Measurements from ENCODE around the gene FBH1. TPM values are rescaled to one million over a fixed set of nuclear protein-coding genes. Genes with fewer than 3 reads are reported as not detected.

FBH1 gene
- total and polyA plus RNA-seq, 4 donors = 19.9 to 58.4 (median 48.1) TPM

GRCh38 chr10:5895804-5896203 is 5.8 kb downstream of the FBH1 start:
- Histone ChIP-seq H3K27me3 (ENCODE audit: control insufficient read depth in 4 of 4, insufficient read depth in 4 of 4, low read length in 3 of 4) (no peaks in the 10 kb centered on the region), H3K27ac (ENCODE audit: low read depth in 1 of 2, low read length in 2 of 2) (no peak overlapping the region), H3K9ac (ENCODE audit: low read depth in 1 of 2, low read length in 2 of 2) (no peak overlapping the region), H3K4me3 (ENCODE audit: low read depth in 1 of 3, low read length in 3 of 3) (no peak overlapping the region), H3K9me3 (ENCODE audit: control insufficient read depth in 4 of 4, low read length in 3 of 4) (peaks cover 0 to 4% (median 0%) of the 10 kb centered on the region in 4 donors), H3K36me3 (ENCODE audit: control insufficient read depth in 4 of 4, insufficient read depth in 3 of 4, low read depth in 1 of 4, low read length in 3 of 4) (peaks cover 5 to 26% (median 16%) of the 10 kb centered on the region in 4 donors), H3K4me1 (ENCODE audit: control insufficient read depth in 4 of 4, insufficient read depth in 4 of 4, low read length in 3 of 4) (peaks cover 3 to 14% (median 11%) of the 10 kb centered on the region in 4 donors)
- WGBS = 93% methylated on average over 9 of the region's 9 CpGs
- TF ChIP-seq TAF1 (conservative IDR thresholded peaks at IDR 0.05) = no peak
- TF ChIP-seq RAD21 (IDR thresholded peaks at IDR 0.05) = no peak
- TF ChIP-seq SP1 (IDR thresholded peaks at IDR 0.05) = no peak
- no peak for DNase-seq (ENCODE audit: low spot score)

GRCh38 chr10:5896208-5897052 is 6.4 kb downstream of the FBH1 start:
- Histone ChIP-seq H3K9ac (ENCODE audit: low read depth in 1 of 2, low read length in 2 of 2) (no peak overlapping the region), H3K4me3 (ENCODE audit: low read depth in 1 of 3, low read length in 3 of 3) (no peak overlapping the region), H3K9me3 (ENCODE audit: control insufficient read depth in 4 of 4, low read length in 3 of 4) (peaks cover 0 to 4% (median 0%) of the 10 kb centered on the region in 4 donors), H3K36me3 (ENCODE audit: control insufficient read depth in 4 of 4, insufficient read depth in 3 of 4, low read depth in 1 of 4, low read length in 3 of 4) (peaks cover 5 to 26% (median 16%) of the 10 kb centered on the region in 4 donors), H3K27ac (ENCODE audit: low read depth in 1 of 2, low read length in 2 of 2) (no peak overlapping the region), H3K27me3 (ENCODE audit: control insufficient read depth in 4 of 4, insufficient read depth in 4 of 4, low read length in 3 of 4) (no peaks in the 10 kb centered on the region), H3K4me1 (ENCODE audit: control insufficient read depth in 4 of 4, insufficient read depth in 4 of 4, low read length in 3 of 4) (peaks cover 0 to 8% (median 5%) of the 10 kb centered on the region in 4 donors)
- DNase-seq (ENCODE audit: low spot score) = no peak
- 92% methylated on average over 5 of the region's 5 CpGs for WGBS
- TF ChIP-seq NR2F2 (IDR thresholded peaks at IDR 0.05) (no peak), HNF4A (conservative IDR thresholded peaks at IDR 0.05) (no peak), YY1 (IDR thresholded peaks at IDR 0.05) (no peak), JUND (IDR thresholded peaks at IDR 0.05) (no peak), ZBTB33 (IDR thresholded peaks at IDR 0.05) (no peak), REST (IDR thresholded peaks at IDR 0.05) (no peak), ATF3 (IDR thresholded peaks at IDR 0.05) (no peak), HNF4G (IDR thresholded peaks at IDR 0.05) (no peak), CTCF (IDR thresholded peaks at IDR 0.05; ENCODE audit: low read depth, low read length, missing input control) (no peak), GABPA (IDR thresholded peaks at IDR 0.05 in 1 of 2, conservative IDR thresholded peaks at IDR 0.05 in 1 of 2) (no peak), SP1 (IDR thresholded peaks at IDR 0.05) (no peak), RAD21 (IDR thresholded peaks at IDR 0.05) (no peak), FOXA2 (IDR thresholded peaks at IDR 0.05) (no peak)
